ENCODE data around the gene UGT2A1. TPM values are rescaled to one million over a fixed set of nuclear protein-coding genes. Genes with fewer than 3 reads are reported as not detected.

Gene UGT2A1
- total RNA-seq, 1 donor from 2014 or later = not detected

- no peak for DNase-seq
Measured at GRCh38 chr4:69589884-69590283, 63.2 kb downstream of the UGT2A1 start.

DNA sequence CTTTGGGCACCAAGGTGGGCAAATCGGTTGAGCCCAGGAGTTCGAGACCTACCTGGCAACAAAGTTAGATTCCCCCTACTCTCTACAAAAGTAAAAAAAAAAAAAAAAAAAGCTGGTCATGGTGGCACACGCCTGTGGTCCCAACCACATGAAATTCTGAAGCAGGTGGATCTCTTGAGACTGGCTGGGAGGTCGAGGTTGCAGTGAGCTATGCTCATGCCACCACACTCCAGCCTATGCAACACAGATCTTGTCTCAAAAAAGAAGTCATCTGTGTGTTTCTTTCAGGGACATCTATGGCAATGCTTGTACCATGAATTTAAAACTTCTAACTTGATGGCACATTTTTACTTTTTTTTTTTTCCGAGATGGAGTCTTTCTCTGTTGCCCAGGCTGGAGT lies 68.9 kb downstream of the UGT2A1 start:
- DNase-seq = no peak

GRCh38 chr4:69583543-69583942 lies 69.5 kb downstream of the UGT2A1 start:
- no peak for DNase-seq

DNA sequence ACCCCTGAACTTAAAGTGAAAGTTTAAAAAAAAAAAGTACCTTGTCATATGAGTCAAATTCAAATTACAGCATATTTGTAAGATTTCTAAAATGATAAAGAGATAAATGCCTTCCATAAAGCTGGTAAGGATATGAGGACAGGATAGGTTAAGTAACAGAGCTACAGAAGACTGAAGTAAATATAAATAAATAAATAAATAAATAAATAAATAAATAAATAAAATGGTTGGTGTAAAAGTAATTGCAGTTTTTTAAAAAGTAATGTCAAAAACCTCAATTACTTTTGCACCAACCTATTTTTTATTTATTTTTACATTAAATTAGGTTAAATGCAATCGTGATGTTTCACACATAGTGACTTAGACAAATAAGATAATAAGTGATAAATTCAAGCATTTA lies 75.8 kb downstream of the UGT2A1 start:
- no peak for DNase-seq

DNA sequence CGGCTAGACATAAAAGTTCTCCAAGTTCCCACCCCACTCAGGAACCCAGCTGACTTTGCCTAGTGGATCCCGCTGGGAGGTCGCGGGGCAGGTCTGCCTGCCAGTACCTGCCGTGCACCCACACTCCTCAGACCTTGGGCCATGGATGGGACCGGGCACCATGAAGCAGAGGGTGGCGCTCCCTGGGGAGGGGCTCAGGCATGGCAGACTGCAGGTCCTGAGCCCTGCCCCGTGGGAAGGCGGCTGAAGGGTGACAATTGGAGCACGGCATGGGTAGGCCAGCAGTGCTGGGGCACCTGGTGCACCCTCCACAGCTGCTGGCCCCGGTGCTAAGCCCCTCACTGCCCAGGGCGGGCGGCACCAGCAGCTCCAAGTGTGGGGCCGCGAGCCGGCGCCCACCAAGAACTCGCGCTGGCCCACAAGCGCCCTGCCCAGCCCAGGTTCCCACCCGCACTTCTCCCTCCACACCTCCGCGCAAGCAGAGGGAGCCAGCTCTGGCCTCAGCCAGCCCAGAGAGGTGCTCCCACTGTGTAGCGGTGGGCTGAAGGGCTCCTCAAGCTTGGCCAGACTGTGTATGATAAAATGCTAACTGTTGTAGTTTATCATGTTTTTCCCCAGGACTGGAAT lies 76.7 kb downstream of the UGT2A1 start:
- no peak for DNase-seq

- no peak for DNase-seq
Measured at GRCh38 chr4:69568787-69569186, 84.3 kb downstream of the UGT2A1 start.

DNA sequence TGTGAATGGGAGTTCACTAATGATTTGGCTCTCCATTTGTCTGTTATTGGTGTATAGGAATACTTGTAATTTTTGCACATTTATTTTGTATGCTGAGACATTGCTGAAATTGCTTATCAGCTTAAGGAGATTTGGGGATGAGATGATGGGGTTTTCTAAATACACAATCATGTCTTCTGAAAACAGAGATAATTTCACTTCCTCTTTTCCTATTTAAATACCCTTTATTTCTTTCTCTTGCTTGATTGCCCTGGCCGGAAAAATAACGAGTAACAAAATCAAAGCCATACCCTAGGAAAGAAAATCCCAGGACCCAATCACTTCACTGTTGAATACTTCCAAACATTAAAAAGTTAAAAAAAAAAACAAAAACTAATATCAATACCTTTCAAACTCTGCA lies 89.6 kb downstream of the UGT2A1 start:
- no peak for DNase-seq

DNA sequence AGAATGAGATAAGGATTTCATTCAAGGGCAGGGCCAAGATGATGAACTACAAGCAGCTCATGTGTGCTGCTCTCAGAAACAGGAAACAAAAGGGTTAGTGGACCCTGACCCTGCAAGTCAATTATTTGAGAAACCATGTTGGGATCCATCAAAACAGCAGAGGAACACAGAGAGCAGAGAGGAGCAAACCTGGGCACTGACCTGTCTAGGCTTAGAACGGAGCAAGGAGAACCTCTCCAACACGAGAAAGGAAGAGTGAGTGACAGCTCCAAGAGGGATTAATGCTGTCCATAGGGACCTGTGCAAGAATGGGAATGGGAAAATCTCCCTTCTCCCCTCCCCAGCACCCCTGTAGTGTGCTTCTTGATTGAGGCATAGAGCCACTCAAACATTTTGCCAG lies 103.4 kb downstream of the UGT2A1 start:
- no peak for DNase-seq

DNA sequence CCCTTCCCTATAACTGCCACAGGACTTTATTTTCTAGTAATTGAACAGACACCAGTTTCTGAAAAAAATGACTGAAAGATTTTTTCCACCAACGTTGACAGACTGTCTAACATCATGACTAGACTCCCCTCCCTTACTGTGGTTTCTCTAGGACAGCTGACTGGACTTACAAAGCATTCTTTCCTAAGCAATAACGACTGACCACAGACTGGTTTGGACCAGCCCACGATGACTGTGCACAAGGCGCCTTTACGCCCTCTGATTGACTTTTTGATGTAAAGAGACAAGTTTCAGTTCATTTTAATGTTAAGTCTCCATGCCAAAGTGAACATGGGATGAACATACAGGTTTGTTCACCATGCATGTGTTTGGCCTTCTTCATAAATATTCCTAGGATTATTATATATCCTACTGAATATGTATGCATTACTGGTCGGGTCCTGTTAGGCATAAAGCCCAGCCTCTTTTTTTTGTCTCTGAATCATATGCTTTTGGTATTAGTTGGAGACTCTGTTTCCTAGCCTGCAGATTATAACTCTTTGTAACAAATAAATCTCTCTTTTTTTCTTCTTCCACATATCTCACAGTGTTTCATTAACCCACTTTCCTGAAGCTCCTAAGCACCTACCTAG lies 106.8 kb downstream of the UGT2A1 start:
- DNase-seq = peak; percentile 10

Small RNAs within 50 kb of the gene (small RNA-seq; reads per million reads assigned to genes)
- not detected for gene UGT2A2 (ENCODE audit: low replicate concordance)

Other genes starting within 250 kb of the UGT2A1 start
- not detected for gene UGT2B4, start 157.3 kb downstream of the UGT2A1 start, total RNA-seq
- gene UGT2A2, start 13.6 kb downstream of the UGT2A1 start, total RNA-seq = not detected
- gene SULT1B1, start 107.4 kb upstream of the UGT2A1 start, total RNA-seq = 0.72 TPM
- gene SULT1E1, start 206.9 kb upstream of the UGT2A1 start, total RNA-seq = 17.4 TPM